GM13976 (cell line): ENCODE measurements around the gene APMAP.

Experiments used
- DNase-seq: peaks from one replicate; pipeline ENCODE4 v3.0.0; 2012; ENCODE audit warnings: low spot score
- CTCF ChIP-seq: IDR thresholded peaks from 2 replicates; pipeline ENCODE4 v1.5.1; 2012; ENCODE audit warnings: borderline replicate concordance, mild to moderate bottlenecking; ENCODE audit not compliant: insufficient read depth; ENCODE audit errors: extremely low read depth, missing control alignments, control extremely low read depth
- in situ Hi-C: fragments of 300-500 bp; cut with MboI; formaldehyde crosslinking; loops from one replicate; pipeline ENCODE4 v1.12.0; 2022; ENCODE audit warnings: low sequenced_read_pairs, mixed read lengths, inconsistent platforms; ENCODE audit not compliant: unreplicated experiment

Gene APMAP

GRCh38 chr20:24981790-24982189 lies 10.8 kb downstream of the APMAP start:
- in situ Hi-C loops = no loop called here
- no peak for TF ChIP-seq CTCF
- no peak for DNase-seq

- no peak for DNase-seq
- in situ Hi-C loops = no loop called here
Measured at GRCh38 chr20:24981282-24981681, 11.3 kb downstream of the APMAP start.

GRCh38 chr20:24980291-24981053 lies 12.1 kb downstream of the APMAP start:
- in situ Hi-C loops = no loop called here
- no peak for DNase-seq
- no peak for TF ChIP-seq CTCF

More at GRCh38 chr20:24981282-24981681, 11.3 kb downstream of the APMAP start:
- no peak for TF ChIP-seq CTCF

GRCh38 chr20:24979036-24979960 lies 13.3 kb downstream of the APMAP start:
- DNase-seq = no peak
- TF ChIP-seq CTCF = no peak
- in situ Hi-C loops = no loop called here

- no peak for TF ChIP-seq CTCF
- DNase-seq = no peak
- in situ Hi-C loops = no loop called here
Measured at GRCh38 chr20:24978513-24978912, 14.0 kb downstream of the APMAP start.

- DNase-seq = no peak
- TF ChIP-seq CTCF = no peak
- in situ Hi-C loops = no loop called here
Measured at GRCh38 chr20:24977797-24978196, 14.8 kb downstream of the APMAP start.
